Measurements from ENCODE around the gene CPLX3.

CPLX3 gene

GRCh38 chr15:74843445-74843828 is 17.0 kb downstream of the CPLX3 start:
- in situ Hi-C loops (cut with HindIII; ENCODE audit: low sequenced_read_pairs) = no loop called here

DNA sequence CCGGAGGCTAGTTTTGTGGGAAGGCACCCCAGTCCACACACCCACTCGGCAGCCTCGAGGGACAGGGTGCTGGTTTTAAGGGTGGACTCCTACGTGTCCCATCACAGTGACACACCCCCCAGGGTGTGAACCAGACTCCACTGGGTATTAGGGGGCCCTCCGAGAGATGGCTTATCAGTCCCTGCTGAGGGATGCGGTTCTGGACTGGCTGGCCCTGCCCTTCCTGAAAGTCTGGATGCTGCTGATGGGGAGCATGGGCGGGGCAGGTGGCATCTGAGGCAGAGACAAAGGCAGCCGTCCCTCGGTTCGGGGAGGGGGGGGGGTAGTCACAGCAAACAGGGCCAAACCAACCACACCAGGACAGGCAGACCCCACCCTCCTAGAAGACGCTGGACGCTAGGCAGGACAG is 17.5 kb downstream of the CPLX3 start:
- in situ Hi-C loops (cut with HindIII; ENCODE audit: low sequenced_read_pairs) = no loop called here

- in situ Hi-C loops (cut with HindIII; ENCODE audit: low sequenced_read_pairs) = no loop called here
These were observed 18.1 kb downstream of the CPLX3 start for GRCh38 chr15:74844319-74845207.

DNA sequence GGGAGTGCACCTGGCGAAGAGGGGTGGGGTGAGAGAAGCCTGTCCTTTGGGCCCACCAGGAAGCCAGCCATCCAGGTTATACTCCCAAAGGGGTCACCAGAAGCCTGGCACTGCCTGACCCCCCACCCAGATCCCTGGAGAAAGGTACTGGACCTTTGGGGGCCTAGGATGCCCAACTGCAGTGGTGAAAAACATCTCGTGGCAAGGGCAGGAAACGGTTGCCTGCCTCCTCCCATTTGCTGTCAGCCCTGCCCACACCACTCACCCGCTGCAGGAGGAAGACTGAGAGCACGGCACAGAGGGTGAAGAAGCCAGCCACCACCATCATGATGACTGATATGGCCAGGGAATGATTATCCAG is 18.8 kb downstream of the CPLX3 start:
- in situ Hi-C loops (cut with HindIII; ENCODE audit: low sequenced_read_pairs) = no loop called here

GRCh38 chr15:74845581-74845980 is 19.2 kb downstream of the CPLX3 start:
- in situ Hi-C loops (cut with HindIII; ENCODE audit: low sequenced_read_pairs) = no loop called here

DNA sequence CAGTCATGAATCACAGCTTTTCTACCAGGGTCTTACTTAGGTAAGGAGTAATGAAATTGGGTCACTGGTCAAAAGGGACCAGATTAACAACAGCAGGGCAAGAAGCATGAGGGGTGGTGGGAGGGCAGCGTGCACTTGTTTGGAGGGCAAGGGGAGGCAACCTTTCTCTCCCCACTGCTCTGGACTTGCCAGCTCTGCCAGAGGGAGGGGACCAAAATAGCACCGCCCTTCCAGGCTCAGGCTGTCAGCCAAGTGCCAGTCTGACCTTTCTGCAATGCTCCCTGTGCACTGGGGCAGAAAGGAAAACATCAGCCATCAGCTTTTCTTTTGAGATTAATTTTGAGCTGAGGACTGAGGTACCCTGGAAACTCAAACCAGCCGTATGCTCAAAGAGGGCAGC is 21.0 kb downstream of the CPLX3 start:
- in situ Hi-C loops (cut with HindIII; ENCODE audit: low sequenced_read_pairs) = no loop called here

DNA sequence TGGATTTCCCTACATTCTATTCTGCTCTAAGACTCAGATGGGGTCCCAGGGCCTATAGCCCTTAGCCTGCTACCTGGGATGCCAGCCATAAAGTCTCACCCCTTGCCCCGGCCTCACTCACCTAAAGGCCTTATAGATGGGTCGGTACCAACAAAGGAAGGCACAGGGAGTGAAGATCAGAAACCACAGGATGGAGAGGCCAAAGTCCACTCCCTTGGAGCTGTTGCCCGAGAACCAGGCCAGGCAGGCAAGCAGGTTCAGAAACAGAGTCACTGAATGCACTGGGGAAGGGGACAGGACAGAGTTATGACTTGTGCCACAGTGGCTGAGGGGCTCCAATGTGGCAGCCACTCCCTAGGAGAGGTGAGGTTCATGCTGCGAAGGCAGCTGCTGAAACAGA is 24.0 kb downstream of the CPLX3 start:
- in situ Hi-C loops (cut with HindIII; ENCODE audit: low sequenced_read_pairs) = loop anchor here (5.0 kb wide), 3 partner anchors 33 to 73 kb away; partner anchors contain the start of gene FAM219B

DNA sequence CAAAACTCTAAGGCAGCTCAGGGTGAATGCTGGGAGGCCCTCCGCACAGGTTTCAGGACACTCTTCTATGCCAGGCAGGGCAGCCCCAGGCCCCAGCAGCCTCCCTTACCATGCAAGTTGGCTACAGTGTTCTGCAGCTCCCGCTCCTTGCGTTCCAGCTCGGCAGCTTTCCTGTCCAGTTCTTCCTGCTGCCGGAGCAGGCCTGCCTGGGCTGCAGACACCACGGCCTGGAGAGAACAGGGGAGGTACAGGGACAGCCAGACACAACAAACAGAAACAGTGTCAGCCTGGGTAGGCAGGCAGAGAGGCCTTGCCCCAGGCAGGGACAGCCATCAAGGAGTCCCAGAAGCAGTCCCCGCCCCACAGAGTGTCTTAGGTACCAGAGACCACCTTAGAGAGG is 25.5 kb downstream of the CPLX3 start:
- in situ Hi-C loops (cut with HindIII; ENCODE audit: low sequenced_read_pairs) = loop anchor here (5.0 kb wide), 3 partner anchors 35 to 75 kb away; partner anchors contain the start of gene FAM219B

- in situ Hi-C loops (cut with HindIII; ENCODE audit: low sequenced_read_pairs) = loop anchor here (5.0 kb wide), 3 partner anchors 37 to 77 kb away; partner anchors contain the start of gene FAM219B
These were observed 28.1 kb downstream of the CPLX3 start for GRCh38 chr15:74854453-74855022.

DNA sequence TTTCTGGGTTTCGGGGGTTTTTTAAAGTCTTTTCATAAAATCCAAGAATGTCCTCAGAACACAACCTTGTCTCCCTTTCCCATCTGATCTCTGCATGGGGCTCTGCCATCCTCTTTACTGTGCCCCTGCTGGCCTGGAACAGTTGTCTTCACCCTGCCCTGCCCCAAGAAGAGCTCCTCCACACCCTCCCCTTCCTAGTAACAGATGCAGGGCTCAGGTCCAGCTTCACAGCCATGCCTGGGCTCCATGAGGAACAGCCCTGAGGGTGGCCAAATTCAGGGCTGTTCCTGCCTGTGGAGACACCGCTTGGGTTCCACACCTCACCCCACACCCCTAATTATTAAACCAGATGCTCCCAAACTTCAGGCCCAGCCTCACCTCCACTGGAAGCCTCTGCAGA is 29.4 kb downstream of the CPLX3 start:
- in situ Hi-C loops (cut with HindIII; ENCODE audit: low sequenced_read_pairs) = no loop called here

GRCh38 chr15:74856537-74856936 is 30.1 kb downstream of the CPLX3 start:
- in situ Hi-C loops (cut with HindIII; ENCODE audit: low sequenced_read_pairs) = no loop called here

- in situ Hi-C loops (cut with HindIII; ENCODE audit: low sequenced_read_pairs) = no loop called here
These were observed 30.7 kb downstream of the CPLX3 start for GRCh38 chr15:74857082-74857655.

DNA sequence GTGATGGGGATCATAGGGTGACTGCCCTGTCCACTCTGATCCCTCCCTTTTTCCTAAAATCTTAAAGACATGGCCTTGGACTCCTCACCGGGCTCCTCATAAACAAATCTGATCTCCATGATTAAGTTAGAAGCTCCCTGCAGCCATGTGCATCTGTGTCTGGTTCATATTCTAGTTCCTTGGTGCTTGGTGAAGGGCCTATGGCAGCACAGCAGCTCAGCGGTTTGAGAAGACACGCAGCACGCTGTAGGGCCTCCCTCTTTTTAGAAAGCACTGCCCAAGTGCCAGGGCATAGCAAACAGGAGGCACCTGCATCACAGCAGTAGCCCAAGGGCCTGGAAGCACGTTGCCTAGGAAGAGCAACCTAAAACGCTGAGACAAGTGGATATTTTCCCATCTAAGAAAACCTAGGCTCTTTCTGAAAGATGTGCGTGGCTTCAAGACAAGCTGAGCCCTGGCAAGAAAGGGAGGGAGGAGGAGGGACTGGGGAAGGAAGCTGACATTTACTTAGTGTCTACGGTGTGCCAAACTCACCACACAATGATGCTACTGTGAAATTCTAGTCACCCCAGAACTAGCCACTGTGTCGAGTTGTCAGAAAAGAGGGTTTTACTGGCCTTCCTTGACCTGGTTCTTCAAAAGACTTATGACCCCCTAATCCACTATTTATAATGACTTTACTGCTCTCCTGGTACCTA is 31.4 kb downstream of the CPLX3 start:
- in situ Hi-C loops (cut with HindIII; ENCODE audit: low sequenced_read_pairs) = no loop called here

DNA sequence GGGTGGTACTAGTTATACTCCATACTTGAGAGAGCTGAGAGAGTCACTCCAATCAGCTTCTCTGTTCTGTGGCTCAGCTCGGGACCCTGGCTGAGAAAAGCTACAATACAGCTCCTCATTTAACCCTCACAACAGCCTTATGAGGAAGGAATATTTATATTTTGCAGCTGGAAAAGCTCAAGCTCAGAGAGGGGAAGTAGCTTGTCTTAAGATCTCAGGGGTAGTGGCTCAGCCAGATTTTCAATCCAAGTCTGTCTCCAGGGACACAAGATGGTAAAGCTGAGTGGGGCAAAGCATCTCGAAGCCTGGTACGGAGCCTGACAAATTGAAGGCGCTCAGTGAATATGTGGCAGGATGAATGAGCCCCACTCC is 31.9 kb downstream of the CPLX3 start:
- in situ Hi-C loops (cut with HindIII; ENCODE audit: low sequenced_read_pairs) = no loop called here

GRCh38 chr15:74863239-74864056 is 37.0 kb downstream of the CPLX3 start:
- in situ Hi-C loops (cut with HindIII; ENCODE audit: low sequenced_read_pairs) = no loop called here

GRCh38 chr15:74864296-74864695 is 37.9 kb downstream of the CPLX3 start:
- in situ Hi-C loops (cut with HindIII; ENCODE audit: low sequenced_read_pairs) = no loop called here

DNA sequence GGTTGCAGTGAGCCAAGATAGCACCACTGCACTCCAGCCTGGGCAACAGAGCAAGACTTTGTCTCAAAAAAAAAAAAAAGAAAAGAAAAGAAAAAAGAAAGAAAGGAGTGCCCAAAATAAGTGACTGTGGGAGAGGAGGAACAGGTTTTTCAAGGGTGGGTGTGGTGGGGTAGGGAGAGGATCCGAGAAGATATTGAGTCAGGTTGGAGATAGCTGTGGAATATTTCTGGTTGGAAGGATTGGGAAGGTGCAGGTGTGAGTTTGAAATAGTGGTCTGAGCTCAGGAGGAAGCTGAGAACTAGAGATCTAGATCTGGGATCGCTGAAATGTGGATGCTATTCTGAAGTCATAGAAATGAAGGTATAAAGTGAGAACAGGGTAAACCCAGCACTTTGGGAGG is 38.9 kb downstream of the CPLX3 start:
- in situ Hi-C loops (cut with HindIII; ENCODE audit: low sequenced_read_pairs) = no loop called here

DNA sequence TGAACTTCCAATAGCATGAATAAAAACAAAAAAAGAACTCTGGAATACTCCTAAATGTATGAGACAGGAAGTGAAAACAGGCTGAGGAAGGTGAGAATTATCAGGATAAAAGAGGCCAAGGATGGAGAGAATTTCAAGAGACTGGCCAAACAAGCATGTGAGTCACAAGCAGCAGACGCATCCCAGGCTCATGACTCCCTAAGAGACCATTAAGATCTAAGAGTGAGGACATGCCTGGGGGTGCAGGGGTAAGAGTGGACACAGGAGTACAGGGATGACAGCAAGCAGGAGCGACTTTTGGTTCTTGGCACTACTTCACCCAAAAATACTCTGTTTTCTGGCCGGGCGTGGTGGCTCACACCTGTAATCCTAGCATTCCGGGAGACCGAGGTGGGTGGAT is 39.7 kb downstream of the CPLX3 start:
- in situ Hi-C loops (cut with HindIII; ENCODE audit: low sequenced_read_pairs) = no loop called here

- in situ Hi-C loops (cut with HindIII; ENCODE audit: low sequenced_read_pairs) = no loop called here
These were observed 41.1 kb downstream of the CPLX3 start for GRCh38 chr15:74867466-74868038.

DNA sequence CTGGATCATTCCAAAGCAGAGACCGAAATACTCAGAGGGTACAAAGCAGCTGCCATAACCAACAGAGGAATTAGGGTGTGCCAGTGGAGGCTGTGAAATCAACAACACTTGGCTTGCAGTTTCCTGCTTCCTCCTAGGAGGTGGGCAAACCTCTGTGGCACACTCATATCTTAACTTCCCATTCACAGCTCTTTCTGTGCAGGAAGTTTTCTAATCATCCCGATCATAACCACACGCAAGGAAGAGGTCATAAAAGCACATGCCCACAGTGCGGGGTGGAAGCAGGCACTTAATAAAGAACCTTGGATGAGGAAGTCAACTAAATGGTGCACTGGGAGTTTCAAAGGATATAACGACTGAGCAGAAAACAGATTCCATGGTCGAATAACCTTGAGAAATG is 41.6 kb downstream of the CPLX3 start:
- in situ Hi-C loops (cut with HindIII; ENCODE audit: low sequenced_read_pairs) = no loop called here

Measured in endothelial cell of hepatic sinusoid (primary cell).